Hematopoietic multipotent progenitor cell treated with erythropoietin and hydrocortisone succinate and interleukin-3 and kit ligand, for 15 days (in vitro differentiated cells): ENCODE data around the gene SERPINA1.

ENCODE experiments used
- DNase-seq: peaks from one replicate; pipeline ENCODE4 v3.0.0-alpha.2; 2015; ENCODE audit warnings: low spot score

The SERPINA1 gene

DNA sequence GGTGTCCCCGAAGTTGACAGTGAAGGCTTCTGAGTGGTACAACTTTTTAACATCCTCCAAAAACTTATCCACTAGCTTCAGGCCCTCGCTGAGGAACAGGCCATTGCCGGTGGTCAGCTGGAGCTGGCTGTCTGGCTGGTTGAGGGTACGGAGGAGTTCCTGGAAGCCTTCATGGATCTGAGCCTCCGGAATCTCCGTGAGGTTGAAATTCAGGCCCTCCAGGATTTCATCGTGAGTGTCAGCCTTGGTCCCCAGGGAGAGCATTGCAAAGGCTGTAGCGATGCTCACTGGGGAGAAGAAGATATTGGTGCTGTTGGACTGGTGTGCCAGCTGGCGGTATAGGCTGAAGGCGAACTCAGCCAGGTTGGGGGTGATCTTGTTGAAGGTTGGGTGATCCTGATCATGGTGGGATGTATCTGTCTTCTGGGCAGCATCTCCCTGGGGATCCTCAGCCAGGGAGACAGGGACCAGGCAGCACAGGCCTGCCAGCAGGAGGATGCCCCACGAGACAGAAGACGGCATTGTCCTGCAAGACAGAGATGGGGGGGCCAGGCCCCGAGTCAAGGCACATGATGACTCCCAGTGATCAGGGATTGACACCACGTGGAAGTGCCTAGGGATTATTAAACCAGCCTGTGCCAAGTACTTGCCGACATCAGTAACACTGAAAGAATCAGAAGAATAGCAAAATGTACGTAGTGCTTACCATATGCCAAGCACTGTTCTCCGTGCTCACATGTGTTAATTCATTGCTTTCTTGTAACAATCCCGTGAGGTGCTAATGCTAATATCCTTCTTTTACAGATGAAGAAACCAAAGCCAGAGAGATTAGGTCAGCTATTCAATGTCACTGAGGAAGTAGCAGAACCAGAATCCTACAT, 5.4 kb downstream of the SERPINA1 start:
- DNase-seq, result no peak

DNA sequence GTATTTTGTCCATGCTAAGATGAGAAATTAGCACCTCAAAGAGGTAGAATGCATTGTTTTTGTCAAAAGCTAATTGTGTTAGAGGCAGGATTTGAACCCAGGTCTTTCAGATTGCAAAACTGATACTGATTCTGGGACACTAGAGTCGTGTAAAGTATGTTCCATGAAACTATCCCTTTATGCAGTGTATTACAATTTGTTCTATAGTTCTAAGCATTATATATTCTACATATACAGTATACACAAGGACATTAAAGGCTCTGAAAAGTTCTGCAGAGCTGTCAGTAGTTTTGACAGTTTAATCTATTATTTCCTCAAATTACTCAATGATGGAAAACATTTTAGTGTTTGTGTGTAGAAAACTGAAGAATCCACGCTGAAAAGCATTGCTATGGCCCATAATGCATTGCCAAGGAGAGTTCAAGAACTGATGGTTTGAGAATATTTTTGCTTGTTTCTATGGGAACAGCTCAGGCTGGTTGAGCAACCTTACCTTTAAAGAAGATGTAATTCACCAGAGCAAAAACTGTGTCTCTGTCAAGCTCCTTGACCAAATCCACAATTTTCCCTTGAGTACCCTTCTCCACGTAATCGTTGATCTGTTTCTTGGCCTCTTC, 6.2 kb downstream of the SERPINA1 start:
- no peak for DNase-seq

DNA sequence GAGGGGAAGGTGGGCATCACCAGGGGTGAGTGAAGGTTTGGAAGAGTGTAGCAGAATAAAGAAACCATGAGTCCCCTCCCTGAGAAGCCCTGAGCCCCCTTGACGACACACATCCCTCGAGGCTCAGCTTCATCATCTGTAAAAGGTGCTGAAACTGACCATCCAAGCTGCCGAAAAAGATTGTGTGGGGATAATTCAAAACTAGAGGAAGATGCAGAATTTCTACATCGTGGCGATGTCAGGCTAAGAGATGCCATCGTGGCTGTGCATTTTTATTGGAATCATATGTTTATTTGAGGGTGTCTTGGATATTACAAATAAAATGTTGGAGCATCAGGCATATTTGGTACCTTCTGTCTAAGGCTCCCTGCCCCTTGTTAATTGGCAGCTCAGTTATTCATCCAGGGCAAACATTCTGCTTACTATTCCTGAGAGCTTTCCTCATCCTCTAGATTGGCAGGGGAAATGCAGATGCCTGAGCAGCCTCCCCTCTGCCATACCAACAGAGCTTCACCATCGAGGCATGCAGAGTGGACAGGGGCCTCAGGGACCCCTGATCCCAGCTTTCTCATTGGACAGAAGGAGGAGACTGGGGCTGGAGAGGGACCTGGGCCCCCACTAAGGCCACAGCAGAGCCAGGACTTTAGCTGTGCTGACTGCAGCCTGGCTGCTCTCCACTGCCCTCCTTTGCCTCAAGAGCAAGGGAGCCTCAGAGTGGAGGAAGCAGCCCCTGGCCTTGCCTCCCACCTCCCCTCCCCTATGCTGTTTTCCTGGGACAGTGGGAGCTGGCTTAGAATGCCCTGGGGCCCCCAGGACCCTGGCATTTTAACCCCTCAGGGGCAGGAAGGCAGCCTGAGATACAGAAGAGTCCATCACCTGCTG, 7.0 kb downstream of the SERPINA1 start:
- DNase-seq, result no peak

- no peak for DNase-seq
These were observed 7.9 kb downstream of the SERPINA1 start for GRCh38 chr14:94380225-94381148.

- no peak for DNase-seq
These were observed 8.8 kb downstream of the SERPINA1 start for GRCh38 chr14:94379291-94380224.

GRCh38 chr14:94378527-94379290, 9.7 kb downstream of the SERPINA1 start:
- DNase-seq, result no peak

DNA sequence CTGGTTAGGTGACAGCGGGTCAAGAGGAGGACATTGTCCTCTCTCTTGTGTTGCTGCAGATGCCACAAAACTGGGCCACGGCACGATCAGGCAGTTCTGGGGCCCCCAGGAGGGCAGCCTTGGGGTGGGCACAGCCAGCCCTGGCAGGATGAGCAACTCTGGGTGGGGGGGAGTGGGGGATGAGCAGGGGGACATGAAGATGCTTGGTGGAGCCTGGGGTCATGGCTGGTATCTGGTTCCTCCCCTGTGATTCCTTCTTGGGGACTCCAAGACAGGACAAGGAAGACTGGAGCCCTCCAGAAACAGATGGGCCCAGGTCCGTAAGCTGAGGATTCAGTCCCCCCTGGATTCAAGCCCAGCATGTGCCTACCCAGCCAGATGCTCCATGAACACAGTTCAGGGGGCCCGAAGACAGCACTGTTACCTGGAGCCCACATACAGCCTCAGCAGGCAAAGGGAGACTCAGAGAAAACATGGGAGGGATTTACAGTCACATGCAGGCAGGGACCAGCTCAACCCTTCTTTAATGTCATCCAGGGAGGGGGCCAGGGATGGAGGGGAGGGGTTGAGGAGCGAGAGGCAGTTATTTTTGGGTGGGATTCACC, 10.4 kb downstream of the SERPINA1 start:
- no peak for DNase-seq

GRCh38 chr14:94376976-94377865, 11.2 kb downstream of the SERPINA1 start:
- no peak for DNase-seq

GRCh38 chr14:94376108-94376975, 12.1 kb downstream of the SERPINA1 start:
- no peak for DNase-seq

DNA sequence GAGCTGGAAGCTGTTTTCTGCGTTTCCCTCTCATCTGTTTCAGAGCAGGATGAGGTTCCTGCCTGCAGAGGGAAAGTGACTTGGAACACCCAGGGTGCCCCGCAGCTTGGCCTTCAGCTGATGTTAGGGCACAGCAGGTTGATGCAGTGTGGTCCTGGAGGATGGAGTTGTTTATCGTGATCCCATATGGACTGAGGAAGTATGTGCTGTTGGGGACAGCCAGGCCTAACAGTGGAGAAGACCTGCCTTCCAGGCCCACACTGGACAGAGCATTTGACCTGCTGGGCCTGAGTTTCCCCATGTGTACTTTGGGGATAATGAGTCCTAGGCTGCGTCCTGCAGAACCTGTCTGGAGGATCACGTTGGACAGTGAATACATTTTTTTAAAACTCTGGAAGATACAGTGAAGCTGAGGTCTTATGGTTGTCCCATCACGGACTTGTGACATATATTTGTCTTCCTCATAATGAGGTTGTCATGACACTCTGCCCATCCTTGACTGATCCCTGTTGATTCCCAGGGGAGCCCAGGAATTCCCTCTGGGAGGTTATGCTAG, 12.8 kb downstream of the SERPINA1 start:
- no peak for DNase-seq

GRCh38 chr14:94374749-94375260, 13.6 kb downstream of the SERPINA1 start:
- no peak for DNase-seq

DNA sequence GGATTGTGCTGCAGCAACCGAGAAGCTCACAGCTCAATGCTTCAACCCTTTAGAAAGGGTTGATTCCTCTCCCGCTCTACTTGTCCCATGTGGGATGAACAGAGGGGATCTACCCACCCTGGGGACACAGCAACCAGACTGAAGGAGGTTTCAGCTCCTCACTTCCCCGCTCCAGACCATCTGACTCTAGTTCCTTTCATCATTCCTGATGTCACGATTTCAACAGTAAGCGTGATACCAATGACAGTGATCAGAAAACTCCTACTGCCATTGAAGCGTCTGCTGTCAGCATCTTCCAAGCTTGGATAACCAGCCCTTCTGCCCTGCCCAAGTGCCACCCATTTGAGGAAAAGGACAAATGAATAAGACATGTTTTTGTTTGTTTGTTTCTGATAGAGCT, 14.3 kb downstream of the SERPINA1 start:
- no peak for DNase-seq

DNA sequence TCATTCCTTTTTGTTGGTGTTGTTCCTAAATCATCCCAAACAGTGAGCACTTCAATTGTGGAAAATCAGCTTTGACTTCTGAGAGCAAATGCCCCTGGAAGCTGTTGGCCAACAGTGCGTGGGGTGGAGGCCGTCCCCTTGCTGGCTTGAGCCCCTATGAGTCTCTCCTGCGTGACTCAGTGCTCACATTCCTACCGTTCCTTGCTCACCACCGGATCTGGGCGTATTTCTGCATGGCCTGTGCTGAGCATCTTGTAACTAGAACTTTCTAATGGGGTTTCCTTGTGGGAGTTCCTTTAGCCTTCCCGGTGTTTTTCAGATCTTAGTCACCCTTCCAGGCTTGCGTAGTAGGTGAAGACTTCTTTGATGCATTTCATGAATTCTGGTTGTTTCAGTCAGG, 14.7 kb downstream of the SERPINA1 start:
- DNase-seq, result no peak

- no peak for DNase-seq
These were observed 16.3 kb downstream of the SERPINA1 start for GRCh38 chr14:94372021-94372605.

- no peak for DNase-seq
These were observed 17.9 kb downstream of the SERPINA1 start for GRCh38 chr14:94370524-94370910.
